HG03571 (cell line): ENCODE data around the gene ANXA2R.

ENCODE experiments used
- ATAC-seq: cut with Tn5 transposase; IDR thresholded peaks from one replicate; pipeline ENCODE4 v1.9.1; 2021; ENCODE audit not compliant: unreplicated experiment

Gene ANXA2R

GRCh38 chr5:43001748-43002147, 38.4 kb downstream of the ANXA2R start:
- ATAC-seq = no peak

- no peak for ATAC-seq
Measured at GRCh38 chr5:43000914-43001313, 39.2 kb downstream of the ANXA2R start.

GRCh38 chr5:43000111-43000840, 39.8 kb downstream of the ANXA2R start:
- no peak for ATAC-seq

- ATAC-seq = no peak
Measured at GRCh38 chr5:42995360-42995751, 44.8 kb downstream of the ANXA2R start.

GRCh38 chr5:42994555-42995359, 45.4 kb downstream of the ANXA2R start:
- ATAC-seq = peak; percentile 47

GRCh38 chr5:42994246-42994554, 45.9 kb downstream of the ANXA2R start:
- ATAC-seq = no peak

- ATAC-seq = no peak
Measured at GRCh38 chr5:42993516-42994245, 46.4 kb downstream of the ANXA2R start.

GRCh38 chr5:42992088-42992879, 47.8 kb downstream of the ANXA2R start:
- peak; percentile 55 for ATAC-seq

- peak; percentile 21 for ATAC-seq
Measured at GRCh38 chr5:42991404-42992087, 48.6 kb downstream of the ANXA2R start.

- ATAC-seq = no peak
Measured at GRCh38 chr5:42990892-42991291, 49.2 kb downstream of the ANXA2R start.
